Kidney (tissue), 22 donors: ENCODE measurements around the gene CAP1. TPM values are rescaled to one million over a fixed set of nuclear protein-coding genes. Genes with fewer than 3 reads are reported as not detected.

Experiments
- DNase-seq, 5 donors: peaks; one replicate each; pipeline ENCODE4 v3.0.0-alpha.2; 2013 to 2020
- FAIRE-seq: peaks from 2 replicates; lab custom pipeline; 2012; peaks lifted over from hg19 to GRCh38; lab: Jason Lieb, UNC
- H3K27ac ChIP-seq, 2 donors: one replicate each; pipeline ENCODE4 v1.7.0; 2013; ENCODE audit warnings: low read depth in 2 of 2, low read length in 2 of 2, inconsistent platforms in 1 of 2
- H3K27me3 ChIP-seq: one replicate; pipeline ENCODE4 v1.7.1; 2013; ENCODE audit warnings: low read length, inconsistent platforms; ENCODE audit not compliant: control insufficient read depth, insufficient read depth
- H3K36me3 ChIP-seq, 3 donors: one replicate each; pipeline versions ENCODE4 v1.7.0 to v1.7.1; 2013; ENCODE audit warnings: low read length in 3 of 3, control low read depth in 1 of 3, inconsistent platforms in 1 of 3; ENCODE audit not compliant: insufficient read depth in 3 of 3, control insufficient read depth in 2 of 3
- H3K4me1 ChIP-seq, 3 donors: one replicate each; pipeline versions ENCODE4 v1.7.0 to v1.7.1; 2013; ENCODE audit warnings: low read length in 3 of 3, inconsistent platforms in 1 of 3, low read depth in 1 of 3; ENCODE audit not compliant: control insufficient read depth in 2 of 3, insufficient read depth in 2 of 3
- H3K4me3 ChIP-seq, 3 donors: one replicate each; pipeline versions ENCODE4 v1.7.0 to v1.8.1; 2013; ENCODE audit warnings: low read length in 3 of 3, control low read depth in 1 of 3, inconsistent platforms in 1 of 3
- H3K9ac ChIP-seq, 3 donors: one replicate each; pipeline versions ENCODE4 v1.7.0 to v1.7.1; 2013; ENCODE audit warnings: low read length in 3 of 3, control low read depth in 1 of 3, inconsistent platforms in 1 of 3
- H3K9me3 ChIP-seq, 3 donors: one replicate each; pipeline versions ENCODE4 v1.7.0 to v1.7.1; 2013; ENCODE audit warnings: low read length in 3 of 3, control low read depth in 1 of 3, inconsistent platforms in 1 of 3; ENCODE audit not compliant: control insufficient read depth in 2 of 3, insufficient read depth in 1 of 3
- CTCF ChIP-seq: IDR thresholded peaks from 3 replicates; pipeline ENCODE4 v1.5.1; 2012; ENCODE audit warnings: mild to moderate bottlenecking, moderate library complexity, borderline replicate concordance; ENCODE audit not compliant: insufficient read depth; ENCODE audit errors: extremely low read depth
- intact Hi-C: fragments of 100-400 bp; cut with DNase I; formaldehyde crosslinking; loops from one replicate; pipeline ENCODE4 v1.11.1; 2022
- long read RNA-seq, 10 donors: library from polyadenylated mRNA in 1 of 10; unstranded in 1 of 10; transcript quantifications; one replicate each; pipeline ENCODE4 v2.0.0 and lab custom pipeline, GENCODE V29; 2021 to 2026
- polyA plus RNA-seq: library from polyadenylated mRNA; stranded (reverse); fragments of 350-450 nt; fragmentation: Illumina TruSeq; extraction: RNeasy Lipid Tissue Mini Kit (QIAGEN cat#74804); gene quantifications from one replicate; pipeline ENCODE4 v1.2.3, GENCODE V29; 2014; ENCODE audit warnings: low read depth, low replicate concordance; ENCODE audit not compliant: insufficient read depth
- total RNA-seq: library from RNA; stranded (reverse); fragmentation: NEBNext Ultra II Directional; extraction: Animal tissue kit (Norgen Biotek cat#: 25700); gene quantifications from one replicate; pipeline ENCODE4 v1.2.1, GENCODE V29; 2021
- donor health status: control.
- donor health status: control.
- donor health status: control.
- donor health status: control.
- donor health status: control.
- donor health status: DM: yes; HTN: yes; CAD: no.
- donor health status: Normal renal cell carcinoma (clear cell type).

The CAP1 gene
- total RNA-seq (328 TPM), polyA plus RNA-seq (128 TPM)
- long read RNA-seq, donor 1, transcript CAP1-206 (13 exons, 2,217 nt): major isoform, 5 of 22 reads
- long read RNA-seq, donor 1, transcript CAP1-203 (13 exons, 3,105 nt): major isoform, 5 of 22 reads
- long read RNA-seq, donor 1, partial matches to known transcripts: 10 of 22 reads
- long read RNA-seq, donor 1, other reads (novel, unspliced or antisense): 0 of 22 reads
- long read RNA-seq, donor 2, transcript CAP1-202 (13 exons, 1,496 nt): minor isoform, 6 of 26 reads
- long read RNA-seq, donor 2, transcript CAP1-206 (13 exons, 2,217 nt): major isoform, 14 of 26 reads
- long read RNA-seq, donor 2, partial matches to known transcripts: 0 of 26 reads
- long read RNA-seq, donor 2, other reads (novel, unspliced or antisense): 0 of 26 reads
- long read RNA-seq, donor 3, transcript CAP1-203 (13 exons, 3,105 nt): minor isoform, 6 of 33 reads
- long read RNA-seq, donor 3, transcript CAP1-202 (13 exons, 1,496 nt): minor isoform, 5 of 33 reads
- long read RNA-seq, donor 3, transcript CAP1-206 (13 exons, 2,217 nt): major isoform, 12 of 33 reads
- long read RNA-seq, donor 3, partial matches to known transcripts: 0 of 33 reads
- long read RNA-seq, donor 3, other reads (novel, unspliced or antisense): 5 of 33 reads
- long read RNA-seq, donor 4, transcript CAP1-203 (13 exons, 3,105 nt): major isoform, 17 of 49 reads
- long read RNA-seq, donor 4, transcript CAP1-206 (13 exons, 2,217 nt): minor isoform, 16 of 49 reads
- long read RNA-seq, donor 4, partial matches to known transcripts: 0 of 49 reads
- long read RNA-seq, donor 4, other reads (novel, unspliced or antisense): 7 of 49 reads
- long read RNA-seq, donor 5, partial matches to known transcripts: 0 of 3 reads
- long read RNA-seq, donor 5, other reads (novel, unspliced or antisense): 0 of 3 reads
- long read RNA-seq, donor 6, transcript CAP1-202 (13 exons, 1,496 nt): minor isoform, 5 of 119 reads
- long read RNA-seq, donor 6, transcript CAP1-206 (13 exons, 2,217 nt): major isoform, 20 of 119 reads
- long read RNA-seq, donor 6, transcript CAP1-217 (5 exons, 856 nt): minor isoform, 6 of 119 reads
- long read RNA-seq, donor 6, transcript CAP1-203 (13 exons, 3,105 nt): minor isoform, 10 of 119 reads
- long read RNA-seq, donor 6, partial matches to known transcripts: 69 of 119 reads
- long read RNA-seq, donor 6, other reads (novel, unspliced or antisense): 7 of 119 reads
- long read RNA-seq, donor 7, transcript CAP1-217 (5 exons, 856 nt): minor isoform, 6 of 221 reads
- long read RNA-seq, donor 7, transcript CAP1-203 (13 exons, 3,105 nt): minor isoform, 37 of 221 reads
- long read RNA-seq, donor 7, transcript CAP1-202 (13 exons, 1,496 nt): minor isoform, 32 of 221 reads
- long read RNA-seq, donor 7, transcript CAP1-206 (13 exons, 2,217 nt): major isoform, 65 of 221 reads
- long read RNA-seq, donor 7, partial matches to known transcripts: 26 of 221 reads
- long read RNA-seq, donor 7, other reads (novel, unspliced or antisense): 46 of 221 reads
- long read RNA-seq, donor 8, transcript CAP1-206 (13 exons, 2,217 nt): major isoform, 5 of 29 reads
- long read RNA-seq, donor 8, transcript CAP1-217 (5 exons, 856 nt): major isoform, 5 of 29 reads
- long read RNA-seq, donor 8, partial matches to known transcripts: 8 of 29 reads
- long read RNA-seq, donor 8, other reads (novel, unspliced or antisense): 0 of 29 reads
- long read RNA-seq, donor 9, partial matches to known transcripts: 0 of 7 reads
- long read RNA-seq, donor 9, other reads (novel, unspliced or antisense): 0 of 7 reads
- long read RNA-seq, donor 10, transcript CAP1-206 (13 exons, 2,217 nt): major isoform, 8 of 23 reads
- long read RNA-seq, donor 10, partial matches to known transcripts: 0 of 23 reads
- long read RNA-seq, donor 10, other reads (novel, unspliced or antisense): 6 of 23 reads

GRCh38 chr1:40040511-40041465, at the start of gene CAP1:
TSS of gene CAP1 (plus strand) at chr1:40040729. CDS start at chr1:40059347, 18,618 bp downstream.
- DNase-seq (peak; percentile 100), FAIRE-seq (peak; percentile 96)
- peak within 1 kb of the TSS; percentile 96 to 99 for H3K27ac ChIP-seq
- H3K27me3 ChIP-seq: no peaks in the 10 kb centered on the region
- H3K9ac ChIP-seq: peak within 1 kb of the TSS; percentile 95 to 98 (median 96)
- peak within 1 kb of the TSS; percentile 97 to 100 (median 98) for H3K4me3 ChIP-seq
- intact Hi-C loops: no loop called here
- no peaks in the 10 kb centered on the region for H3K36me3 ChIP-seq
- peaks cover 3 to 22% (median 16%) of the 10 kb centered on the region in 3 donors for H3K4me1 ChIP-seq
- no peak for TF ChIP-seq CTCF
- H3K9me3 ChIP-seq: no peaks in the 10 kb centered on the region

- no peak overlapping the region for H3K4me3 ChIP-seq
- no peaks in the 10 kb centered on the region for H3K9me3 ChIP-seq
- no peak overlapping the region for H3K9ac ChIP-seq
- no peaks in the 10 kb centered on the region for H3K36me3 ChIP-seq
- H3K4me1 ChIP-seq: no peaks in the 10 kb centered on the region
- no peak for DNase-seq
- FAIRE-seq: no peak
- H3K27me3 ChIP-seq: no peaks in the 10 kb centered on the region
- no peak for TF ChIP-seq CTCF
- H3K27ac ChIP-seq: no peak overlapping the region
- intact Hi-C loops: no loop called here
Observed at GRCh38 chr1:39992234-39992633, 48.3 kb upstream of the CAP1 start.
